Astrocyte of the spinal cord (primary cell): ENCODE data around the gene ABHD12B.
A peak's percentile ranks its signal among the peaks of the same experiment; 100 is the strongest.

Experiments used
- DNase-seq: peaks from one replicate; pipeline ENCODE4 v3.0.0; 2011; ENCODE audit warnings: low read depth, low spot score
- H3K4me3 ChIP-seq: 2 replicates; pipeline ENCODE4 v1.5.1; 2011; ENCODE audit warnings: low read depth, mild to moderate bottlenecking, low read length, moderate library complexity
- CTCF ChIP-seq: IDR thresholded peaks from 2 replicates; pipeline ENCODE4 v1.5.1; 2012; ENCODE audit warnings: low read depth, mild to moderate bottlenecking, low read length, inconsistent platforms
- in situ Hi-C: cut with HindIII; loops from 2 replicates; pipeline ENCODE4 v1.10.0; 2017; ENCODE audit warnings: low sequenced_read_pairs

The ABHD12B gene

GRCh38 chr14:50832935-50833630 lies 38.8 kb upstream of the ABHD12B start:
- no peak for TF ChIP-seq CTCF
- in situ Hi-C loops, result no loop called here
- no peak overlapping the region for H3K4me3 ChIP-seq
- DNase-seq, result no peak

- no peak overlapping the region for H3K4me3 ChIP-seq
- no peak for TF ChIP-seq CTCF
- DNase-seq, result no peak
- in situ Hi-C loops, result no loop called here
These were observed 37.0 kb upstream of the ABHD12B start for GRCh38 chr14:50834802-50835276.

GRCh38 chr14:50835280-50835679 lies 36.6 kb upstream of the ABHD12B start:
- in situ Hi-C loops, result no loop called here
- no peak overlapping the region for H3K4me3 ChIP-seq
- TF ChIP-seq CTCF, result no peak
- DNase-seq, result no peak

- no peak overlapping the region for H3K4me3 ChIP-seq
- peak; percentile 16 for DNase-seq
- TF ChIP-seq CTCF, result no peak
- in situ Hi-C loops, result no loop called here
These were observed 35.3 kb upstream of the ABHD12B start for GRCh38 chr14:50836515-50836914.

- no peak for TF ChIP-seq CTCF
- in situ Hi-C loops, result no loop called here
- no peak for DNase-seq
- no peak overlapping the region for H3K4me3 ChIP-seq
These were observed 34.6 kb upstream of the ABHD12B start for GRCh38 chr14:50837271-50837670.

GRCh38 chr14:50837850-50838470 lies 33.9 kb upstream of the ABHD12B start:
- no peak for DNase-seq
- no peak overlapping the region for H3K4me3 ChIP-seq
- in situ Hi-C loops, result no loop called here
- no peak for TF ChIP-seq CTCF
